Posterior cingulate gyrus (tissue), 11 donors: Measurements from ENCODE around the gene TMEM54.
A peak's percentile ranks its signal among the peaks of the same experiment; 100 is the strongest.

Source experiments
- DNase-seq, 10 donors: peaks; one replicate each; pipeline versions ENCODE4 v3.0.0 to v3.0.0-alpha.2; 2020 to 2021; ENCODE audit warnings: mixed read lengths in 3 of 10
- intact Hi-C: fragments of 100-400 bp; cut with DNase I; formaldehyde crosslinking; loops from one replicate; pipeline ENCODE4 v1.15.1; 2023

Gene TMEM54, protein sequence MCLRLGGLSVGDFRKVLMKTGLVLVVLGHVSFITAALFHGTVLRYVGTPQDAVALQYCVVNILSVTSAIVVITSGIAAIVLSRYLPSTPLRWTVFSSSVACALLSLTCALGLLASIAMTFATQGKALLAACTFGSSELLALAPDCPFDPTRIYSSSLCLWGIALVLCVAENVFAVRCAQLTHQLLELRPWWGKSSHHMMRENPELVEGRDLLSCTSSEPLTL

DNA sequence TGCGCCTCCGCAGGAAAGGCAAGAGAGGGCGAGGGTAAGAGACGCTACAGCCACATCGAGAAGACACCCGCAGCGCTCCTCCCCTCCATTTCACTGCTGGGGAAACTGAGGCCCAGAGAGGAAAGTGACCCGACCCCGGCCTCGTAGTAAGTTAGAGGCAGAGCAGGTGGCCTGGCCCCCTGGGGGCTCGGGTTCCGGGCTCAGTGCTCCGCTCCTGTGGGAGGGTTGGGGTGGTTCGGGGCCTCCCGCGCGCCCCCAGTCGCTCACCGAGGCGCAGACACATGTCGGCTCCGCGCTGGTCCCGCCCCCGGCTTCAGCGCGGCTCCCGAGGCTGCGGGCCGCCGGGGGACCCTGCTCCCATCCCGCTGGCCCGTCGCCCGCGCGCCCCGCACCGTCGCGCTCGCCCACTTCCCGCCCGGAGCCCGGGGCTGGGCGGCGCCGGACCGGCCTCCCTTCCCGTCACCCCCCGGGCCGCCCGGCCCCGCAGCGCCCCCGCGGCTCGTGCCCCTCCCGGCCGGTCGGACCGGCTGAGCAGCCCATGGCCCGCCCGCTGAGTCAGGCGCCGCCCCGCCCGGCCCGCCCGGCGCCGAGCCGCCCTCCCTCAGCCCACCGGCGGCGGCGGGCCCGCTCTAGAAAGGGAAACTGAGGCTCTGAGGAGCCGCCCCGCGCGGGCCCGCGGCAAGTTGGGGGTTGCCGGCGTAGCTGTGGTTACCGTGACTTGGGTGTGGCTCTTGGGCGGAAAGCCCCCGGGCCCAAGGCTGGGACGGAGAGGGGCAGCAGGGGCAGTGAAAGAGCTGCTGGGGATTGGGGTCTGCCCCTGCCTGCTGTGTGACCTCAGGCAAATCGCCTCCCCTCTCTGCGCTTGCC lies at the start of gene TMEM54:
TMEM54 (minus strand) TSS at position 434 of the 867 bp plus-strand sequence; CDS start at position 283, 151 bp downstream.
- intact Hi-C loops: no loop called here
- peak in 3 of 10 donors; percentile 72 to 90 (median 80) for DNase-seq

DNA sequence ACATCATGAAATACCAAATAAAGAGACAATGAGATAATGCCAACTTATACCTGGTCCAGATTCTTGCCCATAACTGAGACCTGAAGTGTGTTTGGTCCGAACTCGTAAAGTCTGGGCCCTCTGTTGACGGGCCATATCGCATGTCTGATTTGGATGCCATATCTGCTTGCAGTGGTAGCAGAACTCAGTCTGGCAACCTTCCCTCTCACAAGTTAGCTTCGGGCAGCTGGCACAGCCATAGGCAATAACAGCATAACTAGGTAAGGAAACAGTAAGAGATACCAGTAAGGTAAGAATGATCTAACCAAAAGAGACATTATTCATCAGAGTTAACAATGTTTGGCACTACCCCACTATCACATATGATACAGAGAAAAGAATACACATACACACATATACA lies 48.3 kb upstream of the TMEM54 start:
- intact Hi-C loops: no loop called here
- DNase-seq: no peak

DNA sequence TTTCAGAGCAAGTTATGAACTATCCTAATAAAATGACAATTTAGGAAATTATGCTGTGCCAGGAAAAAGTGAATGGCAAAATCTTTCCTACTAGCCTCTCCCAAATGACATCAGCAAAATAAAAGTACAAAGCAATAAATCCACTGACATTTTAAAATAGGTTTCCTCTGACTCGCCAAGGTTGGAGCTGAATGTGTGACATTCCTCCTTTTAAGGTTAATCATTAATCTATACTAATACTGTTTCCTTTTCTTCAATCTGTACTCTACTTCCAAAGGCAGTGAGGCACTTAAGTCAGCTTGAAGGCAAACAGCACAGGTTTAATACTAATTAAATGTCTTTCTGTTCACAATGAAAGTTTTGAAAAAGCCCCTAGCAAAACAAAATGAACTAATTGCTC lies 47.7 kb upstream of the TMEM54 start:
- no peak for DNase-seq
- intact Hi-C loops: no loop called here

DNA sequence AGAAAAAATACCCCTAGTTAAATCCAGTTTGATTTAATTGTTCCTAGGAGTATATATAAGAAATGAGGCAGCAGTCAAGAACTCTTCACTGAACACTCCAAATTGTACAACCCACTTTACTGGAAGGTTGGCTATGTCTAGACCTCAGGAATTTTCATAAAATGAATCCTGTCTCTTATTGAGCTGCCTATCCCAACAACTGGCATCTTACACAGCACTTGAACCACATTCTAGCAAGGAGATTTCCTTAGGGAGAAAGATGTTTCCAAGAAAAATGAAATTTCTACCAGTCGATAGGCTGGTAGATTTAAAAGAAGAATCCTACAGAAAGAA lies 47.2 kb upstream of the TMEM54 start:
- DNase-seq: no peak
- intact Hi-C loops: no loop called here

DNA sequence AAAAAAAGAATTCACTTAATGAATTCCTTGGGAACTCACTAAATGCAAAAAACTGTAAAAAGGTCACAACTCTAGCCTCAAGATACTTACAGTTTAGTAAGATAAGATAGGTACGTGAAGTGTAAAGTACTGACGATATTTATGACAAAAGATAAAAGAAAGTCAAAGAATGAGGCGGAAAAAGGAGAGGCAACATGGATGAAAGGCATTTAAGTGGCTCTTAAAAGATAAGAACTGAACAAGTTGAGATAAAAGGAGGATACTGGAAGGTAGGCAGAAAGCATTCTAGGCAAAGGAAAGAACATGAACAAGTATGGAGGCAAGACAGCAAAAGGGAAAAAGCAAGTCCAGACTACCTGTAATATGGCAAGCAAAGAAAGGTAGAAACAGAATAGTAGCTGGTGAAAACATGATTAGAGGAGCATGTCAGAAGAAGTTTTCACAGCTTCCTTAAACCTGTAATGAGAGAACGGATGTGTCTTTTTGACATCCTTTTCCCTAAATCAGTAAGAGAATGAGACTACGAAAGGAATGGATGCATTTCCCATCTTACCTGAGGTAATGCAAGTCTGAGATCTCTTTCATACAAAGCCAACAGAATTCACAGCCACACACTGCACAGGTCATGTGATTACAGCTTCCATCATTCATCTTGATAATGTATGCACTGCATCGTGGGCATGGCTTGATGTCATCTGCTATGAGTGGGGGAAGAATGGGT lies 46.6 kb upstream of the TMEM54 start:
- intact Hi-C loops: no loop called here

DNA sequence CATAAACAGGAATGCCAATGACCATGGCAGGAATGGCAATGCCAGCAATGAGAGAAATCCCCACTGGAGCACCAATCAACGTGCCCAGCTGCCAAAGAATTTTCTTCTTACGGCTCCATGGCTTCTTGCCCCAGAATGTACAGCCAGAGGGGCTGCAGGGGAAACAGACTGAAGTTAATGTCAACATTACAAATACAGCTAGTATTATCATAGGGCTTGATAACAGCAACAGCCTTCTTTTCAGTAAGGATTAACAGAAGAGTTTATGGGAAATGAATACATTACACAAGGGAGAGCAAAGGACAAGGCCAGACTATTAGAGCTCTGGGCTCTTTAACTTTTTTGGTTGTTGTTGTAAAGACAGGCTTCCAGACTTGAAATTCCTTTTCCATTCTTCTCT lies 45.2 kb upstream of the TMEM54 start:
- intact Hi-C loops: no loop called here
- no peak for DNase-seq

More for the DNA sequence above, 46.6 kb upstream of the TMEM54 start:
- no peak for DNase-seq

DNA sequence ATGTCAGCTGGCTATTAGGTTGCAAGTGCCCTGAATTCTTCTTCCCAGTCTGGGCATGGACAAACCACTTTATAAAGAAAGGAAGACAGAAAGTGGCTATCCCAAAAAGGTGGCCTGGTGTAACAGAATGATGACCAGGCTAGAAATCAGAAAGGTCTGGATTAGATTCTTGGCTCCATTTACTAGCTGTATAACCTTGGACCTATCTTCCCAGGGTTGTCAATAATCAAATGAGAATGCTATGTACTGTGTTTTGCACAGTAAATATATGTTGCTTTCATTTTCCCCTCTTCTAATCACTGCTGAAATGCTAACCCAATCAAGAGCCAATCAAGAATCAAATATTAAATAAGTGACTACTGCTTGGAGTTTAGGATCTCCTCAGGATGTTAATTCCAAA lies 43.0 kb upstream of the TMEM54 start:
- intact Hi-C loops: no loop called here
- no peak for DNase-seq

DNA sequence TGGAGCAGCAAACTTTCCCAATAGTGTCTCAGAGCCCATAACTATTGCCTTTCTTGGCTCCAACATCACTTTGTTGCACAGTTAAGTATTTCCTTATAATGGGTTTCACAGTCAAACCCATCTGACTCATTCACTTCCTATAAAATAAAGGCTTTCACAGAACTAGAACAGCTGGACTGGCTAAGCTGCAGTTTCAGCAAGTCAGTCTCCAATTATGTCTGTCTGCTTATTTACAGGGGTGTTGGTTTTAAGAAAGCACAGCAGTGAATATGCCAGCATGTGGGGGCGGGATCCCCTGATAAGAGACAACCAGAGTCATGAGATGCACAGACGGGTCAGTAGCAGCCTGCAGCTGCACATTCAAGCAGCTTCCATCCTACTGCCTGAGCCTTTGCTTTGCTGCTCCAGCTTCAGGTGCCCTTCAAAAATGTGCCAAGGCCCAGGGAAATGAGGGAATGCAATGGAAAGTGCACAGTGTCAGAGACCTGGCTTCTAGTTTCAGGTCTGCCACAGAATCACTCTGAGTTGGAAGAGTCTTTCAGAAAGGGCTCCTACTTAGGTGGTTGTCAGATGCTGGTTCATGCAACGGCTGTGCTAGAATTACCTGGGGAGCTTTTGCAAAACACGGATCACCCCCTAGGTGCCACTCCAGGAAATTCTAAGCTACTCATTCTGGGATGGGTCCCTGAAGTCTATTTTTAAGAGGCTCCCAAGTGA lies 38.6 kb upstream of the TMEM54 start:
- intact Hi-C loops: loop anchor here (10.0 kb wide), 2 partner anchors 65 to 115 kb away; no protein-coding TSS in a partner anchor
- peak in 2 of 10 donors; percentile 25 to 81 for DNase-seq

DNA sequence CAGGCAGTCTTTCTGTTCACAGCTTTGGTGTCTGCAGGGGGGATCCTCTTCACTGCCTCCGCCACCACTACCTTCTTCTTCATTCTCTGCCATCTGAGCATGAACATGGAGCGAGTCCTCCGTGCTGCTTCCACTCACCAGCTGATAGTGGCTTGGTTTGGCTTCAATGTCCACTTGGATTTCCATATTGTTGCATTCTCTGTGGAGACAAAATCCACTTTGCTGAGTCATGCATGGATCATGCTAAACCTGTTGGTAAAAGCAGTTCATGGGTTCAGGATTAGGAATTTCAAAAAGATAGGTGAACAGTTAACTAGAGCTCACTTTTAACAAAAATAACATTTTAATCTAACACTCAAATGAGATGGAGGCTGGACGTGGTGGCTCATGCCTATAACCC lies 35.9 kb upstream of the TMEM54 start:
- intact Hi-C loops: loop anchor here (10.0 kb wide), 2 partner anchors 68 to 118 kb away; no protein-coding TSS in a partner anchor
- no peak for DNase-seq

DNA sequence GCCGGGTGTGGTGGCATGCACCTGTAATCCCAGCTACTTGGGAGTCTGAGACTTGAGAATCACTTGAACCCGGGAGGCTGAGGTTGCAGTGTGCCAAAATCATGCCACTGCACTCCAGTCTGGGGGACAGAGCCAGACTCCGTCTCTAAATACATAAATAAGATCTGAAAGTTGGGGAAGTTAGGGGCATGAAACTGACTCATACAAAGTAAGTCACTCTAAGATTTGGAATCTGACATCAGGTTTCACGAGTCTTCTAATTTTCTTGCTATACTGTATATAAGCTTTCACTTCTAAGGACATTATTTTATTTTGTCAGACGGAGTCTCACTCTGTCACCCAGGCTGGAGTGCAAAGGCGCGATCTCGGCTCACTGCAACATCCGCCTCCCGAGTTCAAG lies 33.3 kb upstream of the TMEM54 start:
- DNase-seq: no peak
- intact Hi-C loops: loop anchor here (10.0 kb wide), 2 partner anchors 70 to 120 kb away; no protein-coding TSS in a partner anchor

DNA sequence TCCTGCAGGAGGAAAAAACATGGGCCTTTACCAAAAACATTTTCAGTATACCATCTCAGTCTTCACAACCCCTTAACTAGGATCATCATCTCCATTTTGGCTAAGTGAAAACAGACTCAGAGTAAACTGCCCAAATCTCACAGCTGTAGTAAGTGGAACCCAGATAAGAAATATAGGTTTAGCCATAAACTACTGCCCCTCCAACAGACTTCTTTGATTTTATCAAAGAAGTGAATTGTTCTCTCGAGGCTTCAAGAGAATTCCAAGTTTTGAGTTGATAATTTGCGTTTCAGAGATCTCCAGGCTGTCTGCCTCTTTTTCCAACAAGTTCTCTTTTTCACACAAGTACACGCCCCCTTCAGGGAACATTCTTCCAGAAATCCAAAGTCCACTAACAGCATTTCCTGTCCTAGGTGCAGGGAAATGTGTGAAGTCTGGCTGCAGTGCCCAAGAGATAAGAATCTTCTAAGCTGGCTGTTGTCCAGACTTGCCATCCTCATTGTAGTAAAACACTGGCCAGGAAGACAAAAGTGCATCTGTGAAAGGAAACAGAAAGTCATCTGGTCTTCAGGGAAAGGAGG lies 32.6 kb upstream of the TMEM54 start:
- intact Hi-C loops: loop anchor here (1.0 to 10.0 kb wide), 3 partner anchors 71 to 152 kb away; no protein-coding TSS in a partner anchor
- no peak for DNase-seq

DNA sequence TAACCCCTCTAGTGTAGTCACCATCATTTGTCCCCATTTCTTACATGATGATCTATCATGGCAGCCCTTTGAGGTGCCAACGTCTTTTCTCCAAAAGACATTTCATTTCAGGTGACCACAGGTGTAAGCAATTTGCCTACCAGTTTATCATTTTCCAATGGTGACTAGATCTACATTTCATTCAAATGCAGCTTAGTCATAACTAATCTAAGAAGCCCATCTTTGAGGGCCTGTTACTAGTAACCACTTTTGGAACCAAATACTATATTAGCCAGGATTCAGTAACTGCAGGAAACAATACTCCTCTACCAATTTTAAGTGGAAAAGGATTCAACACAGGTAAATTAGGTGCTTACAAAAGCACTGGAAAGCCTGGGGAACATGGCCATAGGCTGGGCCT lies 30.6 kb upstream of the TMEM54 start:
- intact Hi-C loops: loop anchor here (10.0 kb wide), 2 partner anchors 73 to 123 kb away; no protein-coding TSS in a partner anchor
- DNase-seq: no peak

DNA sequence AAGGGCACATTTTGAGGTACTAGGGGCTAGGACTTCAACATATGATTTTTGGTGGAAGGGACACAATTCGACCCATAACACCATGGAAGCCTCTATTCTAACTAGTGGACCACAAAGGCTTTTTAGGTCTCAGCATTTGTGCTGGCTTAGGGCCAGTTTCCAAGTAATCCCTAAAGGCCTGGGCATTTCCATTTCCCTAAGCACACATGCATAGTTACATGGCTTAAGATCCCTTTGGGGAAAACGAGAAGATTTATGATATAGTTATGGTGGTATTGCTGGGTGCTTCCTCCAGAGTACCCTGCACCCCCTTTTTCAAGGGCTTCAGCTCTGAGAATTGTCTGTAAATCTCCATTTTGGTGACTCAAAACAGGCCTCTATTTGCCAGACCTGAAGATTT lies 28.2 kb upstream of the TMEM54 start:
- intact Hi-C loops: no loop called here
- DNase-seq: no peak

DNA sequence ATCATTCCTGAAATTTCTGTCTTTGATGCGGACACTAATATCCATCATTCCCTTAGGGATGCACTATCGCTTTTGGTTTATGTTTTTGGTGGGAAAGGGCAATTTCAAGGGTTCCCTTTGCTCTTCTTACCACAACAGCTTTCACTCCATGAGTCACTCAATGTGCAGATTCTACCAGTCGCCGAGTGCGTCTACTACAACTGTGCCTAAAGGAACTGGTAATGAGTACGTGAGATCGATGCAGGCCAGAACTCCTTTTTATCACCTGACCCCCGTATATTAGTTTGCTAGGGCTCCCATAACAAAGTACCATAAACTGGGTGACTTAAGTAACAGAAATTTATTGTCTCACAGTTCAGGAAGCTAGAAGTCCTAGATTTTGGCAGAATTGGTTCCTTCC lies 27.5 kb upstream of the TMEM54 start:
- intact Hi-C loops: no loop called here
- DNase-seq: no peak

DNA sequence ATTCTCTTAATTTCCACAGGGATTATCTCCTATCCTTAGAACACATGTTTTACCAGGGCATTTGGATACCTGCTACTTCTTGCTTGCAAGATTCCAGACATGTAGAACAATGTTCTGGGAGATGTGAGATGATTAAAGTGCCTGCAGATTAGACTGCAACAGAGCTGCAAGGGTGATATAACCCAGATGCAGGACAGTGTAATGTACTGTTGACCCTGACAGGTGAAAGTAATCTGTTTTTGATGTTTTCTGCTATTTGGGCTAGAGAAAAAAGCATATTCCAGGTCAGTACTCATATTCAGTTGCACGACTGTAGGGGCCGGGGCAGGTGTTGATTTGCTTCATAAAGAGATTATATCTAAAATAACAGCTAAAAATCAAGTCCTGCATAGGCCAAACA lies 27.1 kb upstream of the TMEM54 start:
- DNase-seq: no peak
- intact Hi-C loops: no loop called here

DNA sequence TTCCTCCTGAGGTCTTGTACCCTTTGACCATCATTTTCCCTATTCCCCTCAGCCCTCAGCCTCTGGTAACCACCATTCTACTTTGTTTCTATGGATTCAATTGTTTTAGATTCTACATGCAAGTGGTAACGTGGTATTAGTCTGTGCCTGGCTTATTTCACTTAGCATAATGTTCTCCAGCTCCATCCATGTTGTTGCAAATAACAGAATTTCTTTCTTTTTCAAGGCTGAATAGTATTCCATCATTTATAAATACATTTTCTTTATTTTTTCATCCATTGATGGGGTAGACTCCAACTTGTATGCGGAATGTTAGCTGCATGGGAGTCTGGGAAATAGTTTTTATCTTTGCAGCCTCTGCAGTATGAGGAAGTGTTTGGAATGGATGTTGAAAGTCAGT lies 26.3 kb upstream of the TMEM54 start:
- no peak for DNase-seq
- intact Hi-C loops: no loop called here

DNA sequence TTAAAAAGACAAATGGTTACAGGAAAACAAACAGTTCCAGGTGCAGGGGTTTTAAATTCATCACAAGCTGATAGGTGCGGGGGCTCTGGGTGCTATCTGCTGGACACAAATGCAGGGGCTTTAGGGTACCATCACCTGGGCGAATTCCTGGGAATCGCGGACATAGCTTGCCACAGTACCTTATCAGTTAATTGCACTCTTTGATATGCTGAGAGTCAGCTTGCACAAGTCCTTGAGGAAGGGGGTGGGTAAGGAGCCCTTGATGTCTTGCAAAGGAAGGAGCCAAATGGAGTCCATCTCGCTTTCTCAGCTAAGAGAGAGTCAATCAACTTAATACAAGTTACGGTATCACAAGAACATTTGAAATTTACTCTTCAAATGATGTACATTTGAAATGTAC lies 25.4 kb upstream of the TMEM54 start:
- no peak for DNase-seq
- intact Hi-C loops: no loop called here

DNA sequence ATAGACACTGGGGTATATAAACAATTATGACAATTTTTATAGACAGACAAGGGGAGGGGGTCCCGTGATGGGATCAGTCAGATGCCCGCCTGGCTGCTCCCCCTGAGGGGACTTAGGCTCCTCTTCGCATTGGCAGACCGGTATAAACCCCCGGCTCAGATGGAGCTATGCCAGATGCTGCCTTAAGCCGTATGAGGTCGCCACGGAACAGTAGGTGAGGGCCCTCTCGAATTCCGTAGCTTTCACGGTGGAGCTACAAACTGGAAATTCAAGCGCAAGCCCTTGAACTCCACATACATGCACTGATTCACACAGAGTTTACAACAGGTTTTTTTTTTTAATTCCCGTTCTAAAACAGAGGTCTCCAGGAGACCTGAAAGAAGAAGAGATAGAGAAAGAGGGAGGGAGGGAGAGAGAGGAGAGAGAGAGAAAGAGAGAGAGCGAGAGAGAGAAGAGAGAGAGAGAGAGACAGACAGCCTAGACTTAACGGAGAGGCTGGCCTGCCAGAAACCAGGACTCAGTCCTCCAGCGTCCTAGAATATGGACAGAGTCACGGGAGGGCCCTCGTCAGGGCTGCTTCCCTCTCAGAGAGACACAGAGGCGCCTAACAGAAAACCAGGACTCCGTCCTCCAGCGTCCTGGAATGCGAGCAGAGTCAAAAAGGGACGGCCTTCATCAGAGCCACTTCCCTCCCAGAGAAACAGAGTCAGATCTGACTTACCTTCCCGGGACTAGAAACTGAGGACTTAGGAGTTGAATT lies 24.4 kb upstream of the TMEM54 start:
- intact Hi-C loops: no loop called here
- no peak for DNase-seq

DNA sequence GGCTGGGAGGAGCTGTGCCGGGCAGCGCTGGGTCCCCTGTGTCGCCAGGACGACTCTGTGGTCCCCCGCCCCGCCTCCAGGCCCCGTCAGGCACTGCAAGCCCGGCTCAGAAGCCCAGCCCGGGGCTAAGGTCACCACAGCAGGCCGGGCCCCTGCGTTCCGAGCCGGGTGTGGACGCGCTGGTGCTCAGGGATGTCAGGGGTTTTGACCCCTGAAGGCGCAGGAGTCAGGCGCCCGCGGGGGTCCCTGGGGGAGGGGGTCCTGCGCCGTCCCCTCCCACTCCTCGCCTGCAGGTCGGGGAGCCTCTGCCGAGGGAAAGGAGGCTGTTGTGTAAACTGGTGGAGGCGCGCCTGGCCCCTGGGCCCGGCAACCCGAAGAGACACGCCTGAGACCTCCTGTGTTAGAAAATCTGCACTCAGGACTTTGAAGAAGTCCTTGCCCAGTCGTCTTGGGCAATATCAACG lies 23.7 kb upstream of the TMEM54 start:
- DNase-seq: no peak
- intact Hi-C loops: no loop called here
